HuH-7 (cell line): ENCODE results near the gene TRIM29.
A peak's percentile ranks its signal among the peaks of the same experiment; 100 is the strongest.

Experiments used
- DNase-seq: peaks from one replicate; pipeline ENCODE4 v3.0.0; 2011; ENCODE audit warnings: low spot score

Gene TRIM29

DNA sequence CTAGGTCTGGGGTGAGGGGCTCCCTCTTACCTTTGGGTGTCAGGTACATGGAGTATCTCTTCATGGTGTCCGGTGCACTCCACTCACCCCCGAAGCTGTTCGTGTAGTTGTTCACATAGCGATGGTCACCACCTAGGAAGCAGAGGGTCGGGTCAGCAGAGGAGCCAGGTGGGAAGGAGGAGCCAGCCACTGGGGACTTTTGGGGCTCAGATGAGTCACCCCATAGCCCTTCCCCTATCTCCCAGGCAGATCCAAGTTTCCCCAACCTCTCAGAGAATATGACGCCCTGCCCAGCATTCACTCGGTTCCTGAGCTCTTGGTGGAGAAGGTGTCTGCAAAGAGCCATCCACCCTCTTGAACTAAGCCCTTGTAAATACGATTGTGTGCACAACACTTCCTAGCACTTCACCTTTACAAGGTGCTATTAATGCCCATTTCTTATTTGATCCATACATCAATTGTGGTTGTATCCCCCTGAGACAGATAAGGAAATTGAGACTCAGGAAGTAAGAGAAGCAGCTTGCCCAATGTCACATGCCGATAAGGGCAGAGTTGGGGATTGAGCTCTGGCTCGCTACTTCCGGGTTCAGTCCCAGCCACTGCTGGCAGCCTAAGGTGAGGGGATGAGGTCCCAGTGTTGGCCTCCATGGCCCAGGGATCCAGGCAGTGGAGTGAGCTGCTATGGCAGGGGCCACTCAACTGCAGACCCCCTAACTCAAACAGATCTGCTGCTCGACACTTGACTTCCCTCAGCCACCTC, 14.8 kb downstream of the TRIM29 start:
- no peak for DNase-seq

DNA sequence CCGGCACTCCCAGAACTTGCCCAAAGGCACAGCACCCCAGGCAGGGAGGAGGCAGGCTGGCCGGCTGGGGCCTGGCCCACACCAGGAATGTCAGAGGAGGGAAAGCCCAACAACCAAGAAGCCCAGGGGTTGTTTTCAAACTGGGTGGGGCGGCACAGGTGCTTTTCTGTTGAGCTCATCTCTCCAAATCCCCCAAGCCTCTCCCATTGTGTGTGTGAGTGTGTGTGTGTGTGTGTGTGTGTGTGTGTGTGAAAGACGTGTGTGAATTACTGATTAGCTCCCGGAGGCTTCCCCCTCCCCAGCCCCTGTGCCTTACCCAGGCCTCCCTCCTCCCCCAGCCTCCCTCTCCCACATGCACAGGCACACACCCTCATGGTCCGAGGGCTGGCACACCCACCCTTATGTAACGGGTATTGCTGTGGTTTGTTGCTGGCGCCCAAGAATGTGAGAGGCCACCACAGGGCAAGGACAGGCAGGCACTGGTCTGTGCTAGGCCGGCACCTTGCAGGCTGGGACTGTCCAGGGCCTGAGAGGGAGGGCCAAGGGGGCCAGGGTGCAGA, 15.9 kb downstream of the TRIM29 start:
- DNase-seq = no peak

DNA sequence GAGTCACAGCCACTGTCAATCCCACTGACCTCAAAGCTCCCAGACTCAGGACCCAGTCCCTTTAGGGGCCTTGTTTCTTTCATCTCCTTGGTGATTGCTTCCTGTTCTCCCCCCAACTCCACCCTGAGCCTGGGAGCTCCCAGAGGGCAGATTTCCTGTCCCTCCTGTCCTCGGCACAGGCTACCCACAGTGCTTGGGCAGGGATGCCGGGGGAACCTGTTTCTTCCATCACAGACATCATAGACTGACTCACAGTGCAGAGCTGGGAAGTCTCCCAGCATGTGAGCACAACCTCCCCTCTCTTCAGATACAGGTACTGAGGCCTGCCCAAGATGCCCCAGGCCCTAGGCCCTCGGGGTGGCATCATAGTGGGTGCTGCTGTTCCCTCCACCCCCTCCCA, 16.6 kb downstream of the TRIM29 start:
- DNase-seq = no peak

DNA sequence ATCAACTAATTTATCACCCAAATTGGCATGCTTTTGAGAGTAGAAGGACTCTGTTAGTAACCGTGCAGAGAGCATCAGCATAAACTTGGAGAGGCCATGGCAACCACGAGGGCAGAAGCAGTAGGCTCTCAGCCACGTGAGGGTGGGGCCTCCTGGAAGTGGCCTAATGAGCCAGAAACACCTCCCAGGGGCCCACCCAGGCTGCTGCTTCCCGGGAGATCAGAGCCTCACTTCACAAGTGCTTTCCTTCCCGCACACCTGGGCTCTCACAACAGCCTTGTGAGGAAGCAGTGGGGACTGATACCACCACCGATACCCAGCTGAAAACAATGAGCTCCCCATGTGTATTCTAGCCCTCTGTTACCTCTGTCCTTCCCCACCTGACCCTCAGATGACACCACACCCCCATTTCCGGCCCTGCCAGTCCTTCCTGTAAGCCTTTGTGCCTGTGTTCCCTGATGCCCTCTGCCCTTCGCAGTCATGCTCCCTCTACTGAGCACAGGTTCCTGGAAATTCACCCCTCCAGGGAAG, 17.0 kb downstream of the TRIM29 start:
- DNase-seq = no peak

DNA sequence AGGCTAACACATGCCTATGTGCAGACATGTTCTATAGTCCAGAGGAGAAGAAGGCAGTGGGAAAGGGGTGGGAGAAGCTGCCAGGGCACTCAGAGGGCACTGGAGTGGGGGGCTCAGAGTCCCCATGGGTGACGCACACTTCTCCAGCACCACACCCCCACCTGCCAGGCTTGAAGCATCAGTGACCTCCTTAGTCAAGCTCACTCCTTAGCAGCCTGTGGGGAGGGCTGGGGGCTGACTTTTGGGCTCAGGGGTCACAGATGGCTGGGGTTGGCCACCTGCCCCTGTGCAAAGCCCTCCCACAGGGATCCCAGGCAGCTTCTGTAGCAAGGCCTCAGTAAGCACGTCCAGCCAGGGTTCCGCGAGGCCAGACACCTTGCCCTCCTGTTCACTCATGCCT, 18.8 kb downstream of the TRIM29 start:
- no peak for DNase-seq

DNA sequence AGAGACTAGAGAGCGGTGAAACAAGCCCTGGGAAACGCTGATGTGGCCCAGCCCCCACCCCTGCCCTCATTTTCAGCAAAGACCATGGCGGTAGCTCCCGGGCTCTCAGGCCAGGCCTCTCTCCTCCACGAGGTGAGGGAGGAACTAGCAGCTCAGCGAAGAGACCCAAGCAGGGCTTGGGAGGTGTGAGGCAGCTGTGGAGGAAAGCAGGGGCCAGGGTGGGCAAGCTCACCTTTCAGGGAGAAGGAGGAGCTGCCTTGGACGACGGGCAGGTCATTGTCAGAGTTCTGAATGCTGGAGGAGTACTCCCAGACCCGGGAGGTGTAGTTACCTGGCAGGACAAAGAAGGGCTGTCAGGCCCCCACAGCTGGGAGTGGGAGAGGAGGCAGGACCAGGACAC, 19.9 kb downstream of the TRIM29 start:
- DNase-seq = no peak

DNA sequence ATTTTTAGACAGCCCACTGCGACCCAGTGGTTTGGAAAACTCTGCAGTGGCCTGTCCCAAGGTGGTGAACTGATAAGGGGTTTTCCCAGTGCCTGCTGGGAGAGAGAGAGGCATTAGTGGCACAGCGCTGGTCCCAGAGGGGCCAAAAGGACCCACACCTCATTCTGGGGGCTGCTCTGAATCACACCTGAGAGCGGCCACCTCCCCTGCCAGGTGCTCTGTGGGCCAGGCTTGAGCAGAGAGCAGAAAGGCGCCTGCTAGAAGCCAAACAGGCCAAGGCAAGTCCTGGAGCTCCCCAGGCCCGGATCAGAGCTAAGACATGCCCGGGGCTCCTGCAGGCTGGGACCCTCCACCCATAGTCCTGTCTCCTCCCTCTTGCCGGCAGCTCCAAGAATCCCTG, 20.9 kb downstream of the TRIM29 start:
- DNase-seq = no peak

DNA sequence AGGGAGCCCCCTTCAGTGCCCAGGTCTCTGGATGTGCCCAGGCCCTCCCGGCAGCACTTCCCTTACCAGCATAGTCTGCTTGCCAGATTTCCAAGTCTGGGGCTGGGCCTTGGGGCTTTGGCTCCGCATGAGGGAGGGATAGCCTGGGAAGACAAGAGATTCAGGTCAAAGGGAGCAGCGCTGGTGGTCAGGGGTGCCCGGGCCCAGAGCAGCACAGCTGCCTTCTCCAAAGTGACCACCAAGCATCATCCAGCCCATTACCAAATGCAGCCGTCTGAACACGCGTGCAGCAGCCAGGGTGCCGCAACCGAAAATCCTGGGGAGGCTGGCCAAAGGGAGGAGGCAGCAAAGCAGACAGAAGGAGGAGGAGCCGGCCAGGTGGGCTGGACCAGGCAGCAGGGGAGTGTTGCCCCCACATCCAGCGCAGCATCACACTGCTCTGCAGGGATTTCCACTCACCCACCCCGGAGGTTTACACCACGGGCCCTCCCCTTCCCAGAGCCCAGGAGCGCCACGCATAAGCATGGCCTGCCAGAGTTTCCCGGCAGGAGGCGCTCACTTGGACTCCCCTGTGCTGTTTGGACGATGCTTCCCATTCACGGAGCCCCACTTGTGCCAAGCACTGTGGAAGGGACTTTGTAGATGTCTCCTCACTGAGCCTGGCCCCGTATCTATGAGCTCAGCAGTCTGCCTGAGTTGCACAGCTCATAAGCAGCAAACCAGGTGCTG, 22.5 kb downstream of the TRIM29 start:
- no peak for DNase-seq

DNA sequence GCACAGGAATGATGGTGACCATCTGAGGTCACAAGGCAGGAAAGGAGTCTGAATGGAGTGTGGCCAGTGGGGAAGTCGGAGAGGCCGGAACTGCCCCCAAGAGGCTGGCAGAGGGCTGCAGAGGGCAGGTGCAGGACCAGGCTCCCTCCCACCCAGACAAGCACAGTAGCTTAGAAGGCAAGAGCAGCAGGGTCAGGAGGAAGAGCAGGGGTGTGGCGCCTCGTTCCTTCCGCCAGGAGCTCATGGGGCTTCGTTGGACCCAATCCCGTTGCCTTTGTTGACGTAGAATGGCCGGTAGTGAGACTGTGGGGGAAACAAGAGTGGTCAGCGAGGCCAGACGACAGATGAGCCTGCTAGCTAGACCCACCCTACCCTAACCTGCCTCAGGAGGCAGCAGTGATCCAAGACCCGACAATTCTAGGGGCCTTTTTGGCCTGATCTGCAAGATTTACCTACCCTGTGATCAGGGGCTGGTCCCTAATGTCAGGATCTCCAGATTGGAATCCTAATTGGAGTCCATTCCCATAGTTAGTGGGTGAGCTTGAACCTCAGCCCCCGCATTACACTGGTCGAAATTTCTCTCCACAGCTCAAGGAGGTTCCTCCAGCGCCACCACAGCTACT, 25.6 kb downstream of the TRIM29 start:
- DNase-seq = peak; percentile 29

DNA sequence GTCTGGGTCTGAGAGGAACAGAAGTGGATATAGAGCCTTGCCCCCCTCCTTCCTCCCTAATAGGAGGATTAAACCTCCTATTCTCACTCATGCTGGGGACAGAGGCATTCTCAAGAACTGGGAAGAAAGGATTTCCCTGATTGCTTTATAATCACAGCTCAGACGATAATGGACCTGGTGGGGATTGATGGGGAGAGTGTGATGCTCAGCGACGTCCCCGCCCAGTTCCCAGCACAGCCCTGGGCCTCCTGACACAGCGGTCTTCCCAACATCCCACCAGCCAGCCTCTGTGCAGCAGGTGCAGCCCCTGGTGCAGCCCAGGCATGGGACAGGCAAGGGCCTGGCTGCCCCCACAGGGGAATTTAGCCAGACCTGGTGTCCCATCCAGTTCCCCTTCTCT, 28.4 kb downstream of the TRIM29 start:
- DNase-seq = no peak

DNA sequence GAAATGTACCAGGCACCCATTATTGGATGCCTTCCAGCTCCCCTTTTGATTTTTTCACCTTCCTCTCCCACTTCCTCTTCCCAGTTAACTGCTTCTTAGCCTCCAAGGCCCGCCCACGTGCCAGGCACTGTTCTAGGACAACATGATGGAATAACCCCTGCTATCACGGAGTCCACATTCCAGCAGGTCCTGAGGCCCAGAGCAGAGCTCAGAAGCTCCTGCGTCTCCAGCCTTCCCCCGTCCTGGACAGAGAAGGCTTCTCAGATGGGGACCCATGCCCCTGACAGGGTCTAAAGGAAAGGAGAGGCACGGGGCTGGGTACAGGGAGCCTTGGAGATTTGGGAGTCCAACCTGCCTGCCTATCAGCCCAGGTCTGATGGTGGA, 29.1 kb downstream of the TRIM29 start:
- no peak for DNase-seq

DNA sequence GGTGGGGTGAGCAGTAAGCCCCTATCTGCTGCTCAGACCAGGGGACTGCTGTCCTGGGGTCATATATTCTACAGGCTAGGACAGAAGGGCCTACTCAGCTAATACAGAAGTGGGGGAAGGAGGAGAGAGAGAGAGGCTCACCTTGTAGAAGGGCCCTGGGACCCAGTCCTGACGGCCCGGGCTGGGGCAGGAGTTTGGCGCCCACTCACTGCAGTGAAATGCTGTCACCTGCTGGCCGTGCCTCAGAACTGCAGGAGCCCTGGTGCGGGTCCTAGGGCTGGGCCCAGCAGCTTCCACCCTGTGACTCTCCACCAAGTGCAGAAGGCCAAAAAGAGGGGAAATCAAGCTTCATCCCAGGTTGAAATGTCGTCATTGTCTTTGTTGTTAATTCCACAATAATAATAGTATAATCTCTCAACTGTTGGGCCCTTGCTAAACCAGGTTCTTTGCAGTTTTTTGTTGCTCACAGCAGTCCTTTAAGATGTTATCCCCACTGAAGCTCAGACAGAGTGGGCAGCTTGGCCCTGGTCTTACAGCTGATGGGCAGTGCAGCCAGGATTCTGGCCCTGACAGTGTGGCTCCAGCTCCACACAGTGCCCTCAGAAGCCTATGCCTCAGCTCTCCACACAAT, 29.6 kb downstream of the TRIM29 start:
- peak; percentile 90 for DNase-seq

DNA sequence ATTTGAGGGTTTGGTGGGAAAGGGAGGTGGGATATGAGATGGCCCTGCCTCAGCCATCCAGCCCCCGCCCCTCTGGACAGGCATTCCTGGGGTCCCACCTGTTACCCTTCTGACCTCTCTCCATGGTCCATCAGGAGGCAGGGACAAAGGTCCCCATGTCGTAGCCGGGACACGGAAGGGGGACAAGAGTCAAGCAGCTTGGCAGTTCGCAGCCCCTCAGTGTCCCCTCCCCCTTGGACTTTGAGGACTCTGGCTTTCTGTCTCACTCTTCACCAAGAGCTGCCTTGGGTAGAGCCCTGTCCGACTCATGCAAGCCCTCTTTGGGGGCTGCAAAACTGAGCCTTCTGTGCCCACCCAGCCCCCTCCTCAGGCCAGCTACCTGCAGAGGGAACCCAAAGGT, 30.2 kb downstream of the TRIM29 start:
- no peak for DNase-seq

DNA sequence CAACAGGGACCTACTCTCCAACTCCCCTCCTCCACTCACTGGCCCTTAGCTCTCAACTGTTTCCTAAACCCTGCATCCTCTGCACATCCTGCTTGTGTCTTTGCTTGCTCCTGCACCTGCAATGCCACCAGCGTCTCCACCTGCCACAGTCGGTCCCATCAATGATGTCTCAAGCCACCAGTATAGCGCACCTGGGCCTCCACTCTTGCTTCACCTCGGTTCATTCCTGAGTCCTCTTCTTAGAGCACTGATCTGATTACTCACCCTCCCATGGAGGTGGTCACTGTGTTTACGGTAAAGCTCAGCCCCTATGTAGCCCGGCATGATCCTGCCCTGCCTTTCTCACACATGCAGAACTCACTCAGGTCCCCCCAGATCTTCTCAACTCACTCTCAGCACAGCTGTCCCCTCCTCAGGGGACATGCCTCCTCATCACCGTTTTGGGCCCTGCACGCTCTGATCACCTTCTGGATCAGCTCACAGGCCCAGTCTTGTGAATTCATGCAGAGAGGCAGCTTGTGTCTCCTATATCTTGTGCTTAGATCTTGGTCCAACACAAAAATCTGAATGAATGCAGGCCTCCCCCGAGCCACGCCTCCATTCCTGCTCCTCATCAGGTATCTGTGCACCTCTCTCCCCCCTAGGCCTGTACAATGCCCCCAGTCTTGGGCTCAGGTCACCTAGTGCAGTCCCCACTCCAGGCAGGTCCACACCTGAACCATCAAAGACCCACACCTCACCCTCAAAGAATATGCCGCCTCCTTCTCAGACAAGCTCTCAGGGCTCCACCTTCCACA, 31.4 kb downstream of the TRIM29 start:
- DNase-seq = no peak

DNA sequence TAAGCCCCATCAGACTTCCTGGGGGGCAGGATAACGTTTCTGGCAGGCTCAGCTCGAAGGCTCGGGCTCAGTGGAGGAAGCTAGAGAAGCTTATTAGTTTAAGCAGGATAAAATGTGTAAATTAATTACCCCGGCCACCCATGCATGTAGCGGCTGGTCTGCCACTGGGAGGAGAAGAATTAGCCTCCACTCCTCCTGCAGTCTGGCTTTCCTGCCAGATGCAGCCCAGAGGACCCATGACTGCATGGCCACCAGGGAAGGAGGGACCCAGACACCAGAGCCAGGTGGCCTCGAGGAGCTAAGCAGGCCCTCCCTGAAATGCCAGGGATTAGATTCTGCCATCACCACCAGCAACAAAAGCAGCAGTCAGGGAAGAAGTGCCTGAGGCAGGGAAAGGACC, 32.3 kb downstream of the TRIM29 start:
- DNase-seq = no peak

DNA sequence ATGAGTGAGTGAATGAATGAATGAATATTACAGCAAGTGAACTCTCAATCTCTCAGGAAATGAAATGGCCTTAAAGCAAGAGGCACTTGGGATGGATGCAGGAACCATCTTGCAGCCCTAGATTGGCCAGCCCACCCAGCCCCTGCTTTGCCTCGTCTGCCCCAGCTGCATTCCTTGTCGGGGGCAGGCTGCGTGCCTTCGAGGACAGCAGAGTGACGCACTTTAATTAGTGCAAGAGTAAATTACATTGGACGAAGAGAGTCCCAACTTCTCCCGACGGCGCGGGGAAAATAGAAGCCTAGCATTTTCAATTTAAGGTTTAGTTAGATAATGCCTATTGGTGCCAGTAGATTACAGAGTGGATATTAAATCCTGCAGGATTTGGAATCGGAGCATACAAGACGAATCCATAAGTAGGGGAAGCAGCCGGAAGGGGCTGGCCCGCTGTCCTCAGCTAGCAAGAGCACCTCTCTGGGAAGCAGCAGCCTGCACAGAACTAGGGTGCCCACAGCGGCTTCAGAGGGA, 33.8 kb downstream of the TRIM29 start:
- DNase-seq = no peak

DNA sequence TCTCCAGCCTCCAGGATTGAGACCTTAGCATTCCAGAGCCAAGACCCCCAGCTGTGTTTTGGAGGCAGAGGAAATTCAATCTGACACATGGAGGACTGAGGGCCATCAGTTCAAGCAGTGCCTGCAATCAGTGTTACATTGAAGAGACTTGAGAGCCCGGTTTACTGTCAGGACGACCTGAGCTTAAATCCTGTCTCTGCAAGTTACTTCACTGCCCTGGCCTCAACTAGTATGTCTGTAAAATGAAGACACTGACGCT, 35.1 kb downstream of the TRIM29 start:
- DNase-seq = no peak

DNA sequence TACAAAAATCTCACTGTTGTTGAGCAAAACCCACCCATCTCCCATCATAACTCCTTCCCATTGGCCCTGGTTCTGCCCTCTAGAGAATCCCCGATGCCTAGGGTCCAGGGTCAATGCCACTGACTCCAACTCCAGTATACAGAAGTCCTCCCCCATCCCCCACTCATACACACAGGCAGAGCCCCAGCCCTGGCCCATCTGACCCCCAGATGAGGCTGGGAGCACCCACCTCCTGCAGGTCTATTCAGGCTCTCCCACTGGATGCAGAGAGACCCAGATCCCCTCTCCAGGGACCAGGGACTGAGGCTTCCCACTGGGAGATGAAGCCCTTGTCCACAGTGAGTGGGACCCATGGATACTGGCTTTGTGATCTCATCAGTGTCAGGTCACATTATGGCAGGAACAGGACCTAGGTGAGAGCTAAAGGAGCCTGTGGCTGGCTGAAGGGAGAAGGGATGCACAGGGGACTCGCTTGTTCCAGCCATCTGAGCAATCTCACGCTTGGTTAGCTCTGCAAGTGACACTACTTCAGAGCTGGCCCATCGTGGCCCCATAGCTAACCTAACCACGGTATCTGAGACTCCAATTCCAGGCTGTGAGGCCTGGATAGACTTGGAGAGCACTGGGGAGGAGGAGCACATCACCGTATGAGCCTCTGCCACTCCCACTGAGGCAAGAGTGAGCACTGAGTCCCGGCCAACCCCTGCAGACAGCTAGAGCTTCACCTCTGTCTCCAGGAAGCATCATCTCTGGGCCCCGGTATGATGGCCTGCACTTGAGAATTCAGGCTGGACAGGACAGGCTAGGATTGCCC, 35.7 kb downstream of the TRIM29 start:
- no peak for DNase-seq

DNA sequence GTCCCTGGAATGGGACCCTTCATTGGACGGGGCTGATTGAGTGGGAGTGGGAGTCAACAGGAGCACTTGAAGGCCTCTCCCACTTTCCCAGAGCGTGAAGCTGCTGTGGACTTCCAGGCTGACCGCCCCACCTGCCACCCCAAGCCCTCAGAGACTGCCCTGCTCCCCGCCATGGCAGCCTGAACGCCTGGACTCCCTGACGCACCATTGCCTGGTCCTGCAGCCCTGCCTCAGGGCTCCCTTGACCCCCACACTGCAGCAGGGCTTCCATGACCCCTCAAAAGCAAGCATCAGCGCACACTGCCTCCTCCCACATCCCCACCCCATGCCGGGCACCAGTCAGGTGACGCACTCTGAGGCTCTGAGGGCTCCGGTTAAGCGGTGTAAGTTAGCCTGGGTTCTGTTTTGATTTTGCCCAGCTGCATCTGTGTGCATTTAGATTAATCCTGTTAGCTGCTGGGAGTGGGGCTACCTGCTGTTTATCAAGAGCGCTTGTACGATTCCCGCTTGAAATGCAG, 39.4 kb downstream of the TRIM29 start:
- DNase-seq = no peak

DNA sequence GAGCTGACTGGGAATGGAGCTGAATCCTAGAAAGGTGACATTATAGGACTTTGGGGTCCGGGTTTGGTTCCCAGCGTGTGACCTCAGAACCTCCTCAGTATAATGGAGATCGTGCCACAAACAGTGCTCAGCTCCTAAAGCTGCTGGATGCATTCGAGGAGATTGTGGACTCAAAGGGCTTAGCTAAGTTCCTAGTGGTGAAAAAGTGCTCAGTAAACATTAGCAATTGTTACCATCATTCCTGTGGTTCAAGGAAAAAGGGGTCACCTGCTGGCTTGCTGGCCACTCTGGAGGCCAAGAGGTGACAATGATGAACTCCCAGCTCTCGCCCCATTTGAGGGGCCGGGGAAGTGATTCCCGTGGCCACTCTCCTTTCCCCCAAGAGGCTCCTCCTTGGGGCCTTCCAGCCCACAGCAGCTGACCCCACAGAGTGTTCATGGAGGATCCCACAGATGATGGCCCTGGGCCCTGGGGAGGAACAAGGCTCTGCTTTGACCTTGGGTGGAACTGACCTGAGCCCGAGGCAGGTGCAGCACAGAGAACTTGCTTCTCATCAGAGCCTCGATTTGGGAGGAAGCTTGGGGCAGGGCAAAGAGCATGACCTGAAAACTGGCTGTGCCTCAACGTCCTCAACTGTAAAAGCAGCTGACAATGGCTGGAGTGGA, 40.1 kb downstream of the TRIM29 start:
- no peak for DNase-seq
